T47D (cell line): Measurements from ENCODE around the gene COX17.

Experiments
- DNase-seq, 2 experiments: peaks; one replicate each; pipeline versions ENCODE4 v3.0.0 to v3.0.0-alpha.2; 2011 to 2012; ENCODE audit warnings: low read depth in 1 of 2, low spot score in 1 of 2
- JUND ChIP-seq: IDR thresholded peaks from 2 replicates; pipeline ENCODE4 v1.6.1; 2012; ENCODE audit warnings: low read depth
- in situ Hi-C: cut with HindIII; loops from 2 replicates; pipeline ENCODE4 v1.10.0; 2016; ENCODE audit warnings: low sequenced_read_pairs, low pct_unique_long_range_greater_than_20kb

Gene COX17

GRCh38 chr3:119635719-119636118, 41.5 kb downstream of the COX17 start:
- no peak for TF ChIP-seq JUND
- DNase-seq = peak in 1 of 2 experiments; percentile 26
- in situ Hi-C loops = no loop called here

GRCh38 chr3:119632829-119633228, 44.4 kb downstream of the COX17 start:
- no peak for TF ChIP-seq JUND
- in situ Hi-C loops = no loop called here
- DNase-seq = no peak

GRCh38 chr3:119632216-119632615, 45.0 kb downstream of the COX17 start:
- no peak for TF ChIP-seq JUND
- DNase-seq = no peak
- in situ Hi-C loops = no loop called here

- no peak for DNase-seq
- in situ Hi-C loops = no loop called here
- no peak for TF ChIP-seq JUND
Measured at GRCh38 chr3:119631516-119631915, 45.7 kb downstream of the COX17 start.

GRCh38 chr3:119630880-119631329, 46.3 kb downstream of the COX17 start:
- no peak for DNase-seq
- TF ChIP-seq JUND = no peak
- in situ Hi-C loops = no loop called here

- no peak for TF ChIP-seq JUND
- no peak for DNase-seq
- in situ Hi-C loops = no loop called here
Measured at GRCh38 chr3:119630128-119630879, 46.9 kb downstream of the COX17 start.

GRCh38 chr3:119628816-119629445, 48.3 kb downstream of the COX17 start:
- in situ Hi-C loops = no loop called here
- no peak for TF ChIP-seq JUND
- no peak for DNase-seq

- in situ Hi-C loops = no loop called here
- TF ChIP-seq JUND = no peak
- DNase-seq = no peak
Measured at GRCh38 chr3:119628390-119628789, 48.8 kb downstream of the COX17 start.

- in situ Hi-C loops = no loop called here
- no peak for DNase-seq
- TF ChIP-seq JUND = no peak
Measured at GRCh38 chr3:119627461-119627860, 49.7 kb downstream of the COX17 start.

GRCh38 chr3:119626196-119626595, 51.0 kb downstream of the COX17 start:
- peak in 1 of 2 experiments; percentile 18 for DNase-seq
- in situ Hi-C loops = no loop called here
- no peak for TF ChIP-seq JUND

- TF ChIP-seq JUND = no peak
- DNase-seq = peak in 1 of 2 experiments; percentile 43
- in situ Hi-C loops = no loop called here
Measured at GRCh38 chr3:119625451-119626153, 51.6 kb downstream of the COX17 start.

- in situ Hi-C loops = no loop called here
- TF ChIP-seq JUND = no peak
- DNase-seq = no peak
Measured at GRCh38 chr3:119624002-119624720, 53.0 kb downstream of the COX17 start.
